A673 (cell line): ENCODE measurements around the gene ZNF709. TPM values are rescaled to one million over a fixed set of nuclear protein-coding genes. Genes with fewer than 3 reads are reported as not detected.
"Not testable (repeated sequence)": the region's sequence is repeated elsewhere in the genome, so short reads cannot be mapped to it uniquely, and the experiment has no call there.

Experiments
- BruUV-seq: library from RNA; stranded (reverse); fragments of 400-500 nt; replicated peaks from 2 replicates; lab custom pipeline; 2021; lab: Mats Ljungman, UMichigan
- CTCF ChIA-PET: fragments of 300-600 bp; sonication (Branson Sonifier 250); formaldehyde crosslinking; loops from one replicate; lab custom pipeline; 2022; ENCODE audit warnings: antibody characterized with exemption; lab: Charles Lee
- POLR2A ChIA-PET: fragments of 300-600 bp; sonication (Branson Sonifier 250); formaldehyde crosslinking; loops from one replicate; lab custom pipeline; 2022; ENCODE audit warnings: antibody characterized with exemption; ENCODE audit not compliant: low non-redundant PET; lab: Charles Lee
- DNase-seq: peaks from one replicate; pipeline ENCODE4 v3.0.0-alpha.2; 2015; ENCODE audit warnings: low spot score
- H3K27ac ChIP-seq: fragments of 200-600 bp; sonication (generic); 2 replicates; pipeline ENCODE4 v1.5.1; 2016; ENCODE audit warnings: mixed run types, low read depth, mild to moderate bottlenecking, mixed read lengths, antibody characterized with exemption, low read length; ENCODE audit not compliant: poor library complexity, severe bottlenecking
- H3K27me3 ChIP-seq: fragments of 200-600 bp; sonication (generic); replicated peaks from 2 replicates; pipeline ENCODE4 v1.6.1; 2017; ENCODE audit warnings: mixed run types, low read depth, mild to moderate bottlenecking, mixed read lengths, antibody characterized with exemption, low read length; ENCODE audit not compliant: insufficient read depth, poor library complexity
- H3K36me3 ChIP-seq: fragments of 200-600 bp; sonication (generic); 2 replicates; pipeline ENCODE4 v1.6.1; 2016; ENCODE audit warnings: mixed run types, mild to moderate bottlenecking, mixed read lengths, antibody characterized with exemption, low read length; ENCODE audit not compliant: insufficient read depth, poor library complexity, severe bottlenecking
- H3K4me1 ChIP-seq: fragments of 200-600 bp; sonication (generic); 2 replicates; pipeline ENCODE4 v1.6.1; 2017; ENCODE audit warnings: mixed run types, mild to moderate bottlenecking, mixed read lengths, antibody characterized with exemption, low read length; ENCODE audit not compliant: insufficient read depth, poor library complexity, severe bottlenecking
- H3K4me3 ChIP-seq: fragments of 200-600 bp; sonication (generic); 2 replicates; pipeline ENCODE4 v1.5.1; 2016; ENCODE audit warnings: low read depth, mixed run types, mild to moderate bottlenecking, mixed read lengths, low read length; ENCODE audit not compliant: poor library complexity, severe bottlenecking
- H3K9me3 ChIP-seq: fragments of 200-600 bp; sonication (generic); 2 replicates; pipeline ENCODE4 v1.6.1; 2016; ENCODE audit warnings: mixed run types, low read depth, mild to moderate bottlenecking, mixed read lengths, antibody characterized with exemption, low read length; ENCODE audit not compliant: poor library complexity, severe bottlenecking
- CTCF ChIP-seq: fragments of 300-800, 200-600 bp; sonication (generic); conservative IDR thresholded peaks from 2 replicates; pipeline ENCODE4 v1.5.1; 2017; ENCODE audit warnings: low read depth, mild to moderate bottlenecking, antibody characterized with exemption, low read length, moderate library complexity, mixed read lengths
- EZH2 ChIP-seq: fragments of 200-600 bp; sonication (generic); IDR thresholded peaks from 2 replicates; pipeline ENCODE4 v1.6.1; 2017; ENCODE audit warnings: borderline replicate concordance, low read depth, mild to moderate bottlenecking, mixed read lengths, antibody characterized with exemption, low read length; ENCODE audit not compliant: poor library complexity, severe bottlenecking
- intact Hi-C: fragments of 100-400 bp; cut with micrococcal nuclease; formaldehyde crosslinking; loops from one replicate; pipeline ENCODE4 v1.10.0; 2022; ENCODE audit not compliant: unreplicated experiment
- total RNA-seq: library from RNA; stranded (reverse); gene quantifications from 2 replicates; pipeline ENCODE4 v1.2.3, GENCODE V29; 2021

The ZNF709 gene
- total RNA-seq, 1 experiment from 2014 or later: 3.6 TPM

GRCh38 chr19:12465211-12465610 is 19.4 kb downstream of the ZNF709 start:
- H3K27ac ChIP-seq: no peak overlapping the region
- BruUV-seq: no TSS peak
- TF ChIP-seq CTCF (no peak), EZH2 (no peak)
- ChIA-PET POLR2A (interaction anchor here (0.6 kb wide), 1 partner anchor 168 kb away, joined by 5 read pairs; no protein-coding TSS in a partner anchor), CTCF (no interaction called here)
- H3K9me3 ChIP-seq: peaks cover 62% of the 10 kb centered on the region
- H3K27me3 ChIP-seq: no peaks in the 10 kb centered on the region
- intact Hi-C loops: no loop called here
- H3K4me3 ChIP-seq: no peak overlapping the region
- H3K36me3 ChIP-seq: peaks cover 14% of the 10 kb centered on the region
- DNase-seq: no peak
- H3K4me1 ChIP-seq: no peaks in the 10 kb centered on the region

- H3K27me3 ChIP-seq: no peaks in the 10 kb centered on the region
- H3K36me3 ChIP-seq: peaks cover 14% of the 10 kb centered on the region
- CTCF ChIA-PET: no interaction called here
- H3K4me1 ChIP-seq: no peaks in the 10 kb centered on the region
- no peak for DNase-seq
- no peak overlapping the region for H3K27ac ChIP-seq
- no peak for TF ChIP-seq CTCF
- TF ChIP-seq EZH2: no peak
- no TSS peak for BruUV-seq
- intact Hi-C loops: no loop called here
- H3K4me3 ChIP-seq: no peak overlapping the region
- peaks cover 62% of the 10 kb centered on the region for H3K9me3 ChIP-seq
- POLR2A ChIA-PET: no interaction called here
Measured at GRCh38 chr19:12464769-12465168, 19.8 kb downstream of the ZNF709 start.

- H3K4me3 ChIP-seq, intact Hi-C loops, DNase-seq, H3K27me3 ChIP-seq, BruUV-seq, CTCF ChIA-PET, H3K27ac ChIP-seq, POLR2A ChIA-PET, H3K4me1 ChIP-seq: not testable (repeated sequence)
- Histone ChIP-seq H3K9me3 (peaks cover 60% of the 10 kb centered on the region), H3K36me3 (peaks cover 14% of the 10 kb centered on the region)
Measured at GRCh38 chr19:12464139-12464538, 20.5 kb downstream of the ZNF709 start.

GRCh38 chr19:12453495-12453894 is 31.1 kb downstream of the ZNF709 start:
- H3K4me3 ChIP-seq: no peak overlapping the region
- H3K36me3 ChIP-seq: no peaks in the 10 kb centered on the region
- ChIA-PET CTCF (no interaction called here), POLR2A (no interaction called here)
- H3K27me3 ChIP-seq: no peaks in the 10 kb centered on the region
- TF ChIP-seq EZH2 (no peak), CTCF (no peak)
- H3K9me3 ChIP-seq: peaks cover 16% of the 10 kb centered on the region
- no peak overlapping the region for H3K27ac ChIP-seq
- no peaks in the 10 kb centered on the region for H3K4me1 ChIP-seq
- DNase-seq: no peak
- BruUV-seq: no TSS peak
- intact Hi-C loops: no loop called here
